H9 (cell line): Measurements from ENCODE around the gene AGMO. TPM values are rescaled to one million over a fixed set of nuclear protein-coding genes. Genes with fewer than 3 reads are reported as not detected.

ENCODE experiments used
- DNase-seq: peaks from one replicate; pipeline ENCODE4 v3.0.0-alpha.2; 2017
- H2AFZ ChIP-seq: one replicate; pipeline ENCODE4 v1.6.1; 2013; ENCODE audit warnings: mild to moderate bottlenecking, low read length, control low read depth, moderate library complexity
- H2AK5ac ChIP-seq: 2 replicates; pipeline ENCODE4 v1.6.1; 2013; ENCODE audit warnings: low read length, control low read depth, mixed read lengths; ENCODE audit not compliant: insufficient read length
- H2BK120ac ChIP-seq: one replicate; pipeline ENCODE4 v1.6.1; 2013; ENCODE audit warnings: low read depth, mild to moderate bottlenecking, low read length, control low read depth, inconsistent platforms; ENCODE audit not compliant: poor library complexity, severe bottlenecking
- H2BK12ac ChIP-seq: 2 replicates; pipeline ENCODE4 v1.6.1; 2013; ENCODE audit warnings: low read length, control low read depth, mixed read lengths, low read depth; ENCODE audit not compliant: insufficient read length
- H2BK15ac ChIP-seq: 2 replicates; pipeline ENCODE4 v1.6.1; 2013; ENCODE audit warnings: low read depth, low read length, control low read depth
- H2BK20ac ChIP-seq: one replicate; pipeline ENCODE4 v1.6.1; 2013; ENCODE audit warnings: low read depth, mild to moderate bottlenecking, low read length, control low read depth, inconsistent platforms; ENCODE audit not compliant: poor library complexity, severe bottlenecking
- H2BK5ac ChIP-seq: 2 replicates; pipeline ENCODE4 v1.6.1; 2013; ENCODE audit warnings: low read length, control low read depth, mixed read lengths; ENCODE audit not compliant: insufficient read length
- H3K14ac ChIP-seq: 2 replicates; pipeline ENCODE4 v1.6.1; 2013; ENCODE audit warnings: low read length, control low read depth; ENCODE audit not compliant: insufficient read depth
- H3K18ac ChIP-seq: 2 replicates; pipeline ENCODE4 v1.6.1; 2013; ENCODE audit warnings: low read depth, mild to moderate bottlenecking, mixed read lengths, low read length, control low read depth; ENCODE audit not compliant: insufficient read length
- H3K23ac ChIP-seq: 2 replicates; pipeline ENCODE4 v1.6.1; 2013; ENCODE audit warnings: low read length, control low read depth, mixed read lengths, low read depth; ENCODE audit not compliant: insufficient read length
- H3K23me2 ChIP-seq: 2 replicates; pipeline ENCODE4 v1.6.1; 2013; ENCODE audit warnings: low read depth, mild to moderate bottlenecking, mixed read lengths, low read length, control low read depth; ENCODE audit not compliant: insufficient read length, poor library complexity, severe bottlenecking
- H3K27ac ChIP-seq: 2 replicates; pipeline ENCODE4 v1.5.1; 2013; ENCODE audit warnings: low read length, control low read depth, mixed read lengths, low read depth; ENCODE audit not compliant: insufficient read length
- H3K27me3 ChIP-seq: 2 replicates; pipeline ENCODE4 v1.6.1; 2013; ENCODE audit warnings: low read length, control low read depth, inconsistent platforms; ENCODE audit not compliant: insufficient read depth
- H3K4ac ChIP-seq: 2 replicates; pipeline ENCODE4 v1.6.1; 2013; ENCODE audit warnings: low read depth, mild to moderate bottlenecking, control low read depth, inconsistent platforms, low read length, moderate library complexity
- H3K4me1 ChIP-seq: 2 replicates; pipeline ENCODE4 v1.6.1; 2013; ENCODE audit warnings: low read length, control low read depth, inconsistent platforms; ENCODE audit not compliant: insufficient read depth
- H3K4me2 ChIP-seq: 2 replicates; pipeline ENCODE4 v1.6.1; 2013; ENCODE audit warnings: low read length, control low read depth, mixed read lengths; ENCODE audit not compliant: insufficient read length, insufficient read depth
- H3K56ac ChIP-seq: 2 replicates; pipeline ENCODE4 v1.6.1; 2013; ENCODE audit warnings: low read depth, mild to moderate bottlenecking, mixed read lengths, low read length, control low read depth; ENCODE audit not compliant: insufficient read length
- H3K79me1 ChIP-seq: 2 replicates; pipeline ENCODE4 v1.6.1; 2013; ENCODE audit warnings: low read depth, mild to moderate bottlenecking, moderate library complexity, low read length, control low read depth, inconsistent platforms; ENCODE audit not compliant: insufficient read depth, poor library complexity, severe bottlenecking
- H3K79me2 ChIP-seq: 2 replicates; pipeline ENCODE4 v1.6.1; 2013; ENCODE audit warnings: low read length, control low read depth, inconsistent platforms; ENCODE audit not compliant: insufficient read depth
- H3K9ac ChIP-seq: 2 replicates; pipeline ENCODE4 v1.6.1; 2013; ENCODE audit warnings: low read length, control low read depth, mixed read lengths; ENCODE audit not compliant: insufficient read length; ENCODE audit errors: extremely low read depth
- H3K9me3 ChIP-seq: one replicate; pipeline ENCODE4 v1.6.1; 2013; ENCODE audit warnings: low read depth, low read length, inconsistent platforms; ENCODE audit not compliant: control insufficient read depth
- H3T11ph ChIP-seq: one replicate; pipeline ENCODE4 v1.6.1; 2013; ENCODE audit warnings: mild to moderate bottlenecking, low read length, control low read depth, inconsistent platforms
- H4K20me1 ChIP-seq: one replicate; pipeline ENCODE4 v1.6.1; 2013; ENCODE audit not compliant: control insufficient read depth, insufficient read length, insufficient read depth
- H4K5ac ChIP-seq: 2 replicates; pipeline ENCODE4 v1.6.1; 2013; ENCODE audit warnings: low read depth, mild to moderate bottlenecking, mixed read lengths, low read length, control low read depth; ENCODE audit not compliant: insufficient read length
- H4K8ac ChIP-seq: replicated peaks from 2 replicates; pipeline ENCODE4 v1.6.1; 2013; ENCODE audit warnings: low read length, control low read depth, mixed read lengths, low read depth; ENCODE audit not compliant: insufficient read length
- H4K91ac ChIP-seq: 2 replicates; pipeline ENCODE4 v1.6.1; 2013; ENCODE audit warnings: low read depth, mild to moderate bottlenecking, moderate library complexity, mixed read lengths, low read length, control low read depth; ENCODE audit not compliant: insufficient read length
- H3K27ac Mint-ChIP-seq, 3 experiments: 2 replicates in 2 of 3; 3 replicates in 1 of 3; pipeline ENCODE4 v1.8.0; 2020 to 2021; ENCODE audit warnings: mixed read lengths in 3 of 3, mild to moderate bottlenecking in 1 of 3, moderate library complexity in 1 of 3
- H3K27me3 Mint-ChIP-seq: 2 replicates; pipeline ENCODE4 v1.8.0; 2021; ENCODE audit warnings: low read depth, mild to moderate bottlenecking, moderate library complexity, mixed read lengths
- H3K36me3 Mint-ChIP-seq, 3 experiments: 2 replicates in 2 of 3; 3 replicates in 1 of 3; pipeline ENCODE4 v1.8.0; 2020 to 2021; ENCODE audit warnings: low read depth in 3 of 3, mixed read lengths in 3 of 3; ENCODE audit not compliant: insufficient read depth in 1 of 3
- H3K4me1 Mint-ChIP-seq, 2 experiments: 2 replicates each; pipeline ENCODE4 v1.8.0; 2020; ENCODE audit warnings: mixed read lengths in 2 of 2
- H3K4me3 Mint-ChIP-seq, 2 experiments: 2 replicates in 1 of 2; 3 replicates in 1 of 2; pipeline ENCODE4 v1.8.0; 2020 to 2021; ENCODE audit warnings: mild to moderate bottlenecking in 2 of 2, mixed read lengths in 2 of 2, moderate library complexity in 1 of 2
- H3K9me3 Mint-ChIP-seq, 2 experiments: 2 replicates in 1 of 2; 3 replicates in 1 of 2; pipeline ENCODE4 v1.8.0; 2020; ENCODE audit warnings: mild to moderate bottlenecking in 2 of 2, mixed read lengths in 2 of 2, moderate library complexity in 1 of 2
- CTCF ChIP-seq: fragments of 200-600 bp; sonication (generic); conservative IDR thresholded peaks from 3 replicates; pipeline ENCODE4 v1.8.0; 2021; ENCODE audit warnings: antibody characterized with exemption, mild to moderate bottlenecking
- WGBS: extraction: QIAGEN DNeasy Blood & Tissue Kit; methylation state at CpG from one replicate; pipeline ENCODE4 v1.1.7; 2013; ENCODE audit warnings: missing lambda C conversion rate, low lambda C conversion rate, mixed read lengths; ENCODE audit not compliant: insufficient read length; ENCODE audit errors: extremely low coverage; 5-methylcytosine and 5-hydroxymethylcytosine counted together
- total RNA-seq: library from RNA; stranded (reverse); gene quantifications from 2 replicates; pipeline ENCODE4 v1.2.1, GENCODE V29; 2021

Gene AGMO
- total RNA-seq, 1 experiment from 2014 or later, result 0.70 TPM

DNA sequence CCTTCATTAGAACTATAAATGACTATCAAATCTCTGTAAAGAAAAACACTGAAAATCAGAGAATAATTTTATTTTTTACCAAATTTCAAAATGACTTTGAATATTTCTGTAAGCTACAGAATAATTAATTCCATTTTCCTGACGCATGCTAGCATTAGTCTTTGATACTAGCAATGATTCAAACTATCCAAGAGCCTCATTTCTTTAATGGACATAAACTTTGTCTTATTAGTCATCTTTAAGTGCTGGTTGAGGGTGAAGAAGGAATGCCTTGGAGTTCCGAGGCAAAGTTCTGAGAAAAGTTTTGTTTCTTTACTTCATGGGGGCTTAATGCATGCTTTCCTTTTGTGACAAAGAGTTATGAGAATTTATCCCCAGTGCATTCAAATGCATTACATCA, 137.3 kb downstream of the AGMO start:
- Histone ChIP-seq H3K9ac (no peak overlapping the region), H3K23ac (no peak overlapping the region), H2AK5ac (no peak overlapping the region), H3K27ac (no peak overlapping the region), H4K8ac (no peak overlapping the region), H4K91ac (no peak overlapping the region), H3K4ac (no peak overlapping the region), H2BK120ac (no peak overlapping the region), H3K4me2 (no peak overlapping the region), H2BK15ac (no peak overlapping the region), H2BK12ac (no peak overlapping the region), H4K5ac (no peak overlapping the region), H2BK5ac (no peak overlapping the region), H2BK20ac (no peak overlapping the region), H3K79me1 (no peaks in the 10 kb centered on the region), H3K23me2 (no peaks in the 10 kb centered on the region), H4K20me1 (no peaks in the 10 kb centered on the region), H3K18ac (no peak overlapping the region), H3K4me1 (no peaks in the 10 kb centered on the region), H3K9me3 (no peaks in the 10 kb centered on the region), H3K79me2 (no peaks in the 10 kb centered on the region), H2AFZ (no peak overlapping the region), H3K27me3 (no peaks in the 10 kb centered on the region), H3T11ph (no peak overlapping the region), H3K56ac (no peak overlapping the region), H3K14ac (no peak overlapping the region)
- no peak for DNase-seq
- WGBS, result no CpG with 5 or more reads among the region's 2 CpGs
- H3K27ac Mint-ChIP-seq, result no peak overlapping the region
- H3K36me3 Mint-ChIP-seq, result no peaks in the 10 kb centered on the region
- H3K27me3 Mint-ChIP-seq, result no peaks in the 10 kb centered on the region
- no peaks in the 10 kb centered on the region for H3K4me1 Mint-ChIP-seq
- H3K9me3 Mint-ChIP-seq, result no peaks in the 10 kb centered on the region
- no peak overlapping the region for H3K4me3 Mint-ChIP-seq
- no peak for TF ChIP-seq CTCF
